ENCODE measurements around the gene GAGE10. TPM values are rescaled to one million over a fixed set of nuclear protein-coding genes. Genes with fewer than 3 reads are reported as not detected.

The GAGE10 gene
- total RNA-seq, 1 experiment from 2014 or later: not detected

DNA sequence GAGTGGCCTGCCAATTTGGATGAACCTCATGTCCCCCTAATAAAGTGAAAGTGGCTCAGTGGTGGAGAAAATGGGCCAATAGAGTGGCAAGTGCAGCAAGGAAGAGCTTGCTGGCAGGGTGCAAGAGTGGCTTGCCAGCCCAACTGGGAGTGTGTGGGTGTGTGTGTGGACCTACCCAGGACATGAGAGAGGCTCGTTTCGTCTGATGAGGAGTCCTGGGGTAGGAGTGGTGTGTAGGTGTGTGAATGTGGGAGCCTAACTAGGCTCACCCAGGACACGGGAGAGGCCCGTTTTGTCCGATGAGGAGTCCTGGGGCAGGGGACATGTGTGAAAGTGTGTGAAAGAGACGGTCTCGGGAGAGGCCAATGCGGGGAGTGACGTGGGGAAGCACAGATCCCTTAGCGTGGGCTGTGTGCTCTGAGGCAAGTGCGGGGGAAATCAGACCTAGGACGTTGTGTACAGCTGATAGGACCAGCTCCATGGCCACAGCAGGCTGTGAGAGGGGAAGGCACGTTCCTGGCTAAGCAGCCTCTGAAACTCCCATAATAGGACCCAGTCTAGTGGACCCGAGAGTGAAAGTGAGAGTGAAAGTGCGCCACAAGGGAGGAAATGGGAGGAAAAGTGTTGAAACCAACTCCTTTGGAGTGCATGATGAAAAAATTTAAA, 5.3 kb downstream of the GAGE10 start:
- peaks cover 13% of the 10 kb centered on the region for H3K27me3 Mint-ChIP-seq (ENCODE audit: insufficient read depth, unreplicated experiment)
- ChIA-PET POLR2A (no interaction called here), CTCF (interaction anchor here (0.5 to 0.6 kb wide), 2 partner anchors 17 to 1687 kb away, joined by 3 to 4 read pairs; no protein-coding TSS in a partner anchor)
- BruUV-seq (replicated peaks): no TSS peak
- TF ChIP-seq, protein P1, sequence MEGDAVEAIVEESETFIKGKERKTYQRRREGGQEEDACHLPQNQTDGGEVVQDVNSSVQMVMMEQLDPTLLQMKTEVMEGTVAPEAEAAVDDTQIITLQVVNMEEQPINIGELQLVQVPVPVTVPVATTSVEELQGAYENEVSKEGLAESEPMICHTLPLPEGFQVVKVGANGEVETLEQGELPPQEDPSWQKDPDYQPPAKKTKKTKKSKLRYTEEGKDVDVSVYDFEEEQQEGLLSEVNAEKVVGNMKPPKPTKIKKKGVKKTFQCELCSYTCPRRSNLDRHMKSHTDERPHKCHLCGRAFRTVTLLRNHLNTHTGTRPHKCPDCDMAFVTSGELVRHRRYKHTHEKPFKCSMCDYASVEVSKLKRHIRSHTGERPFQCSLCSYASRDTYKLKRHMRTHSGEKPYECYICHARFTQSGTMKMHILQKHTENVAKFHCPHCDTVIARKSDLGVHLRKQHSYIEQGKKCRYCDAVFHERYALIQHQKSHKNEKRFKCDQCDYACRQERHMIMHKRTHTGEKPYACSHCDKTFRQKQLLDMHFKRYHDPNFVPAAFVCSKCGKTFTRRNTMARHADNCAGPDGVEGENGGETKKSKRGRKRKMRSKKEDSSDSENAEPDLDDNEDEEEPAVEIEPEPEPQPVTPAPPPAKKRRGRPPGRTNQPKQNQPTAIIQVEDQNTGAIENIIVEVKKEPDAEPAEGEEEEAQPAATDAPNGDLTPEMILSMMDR (IDR thresholded peaks at IDR 0.05; ENCODE audit: unreplicated experiment): no peak
- DNase-seq (ENCODE audit: unreplicated experiment): no peak
- peak overlapping the region; percentile 41 for H3K4me3 Mint-ChIP-seq (ENCODE audit: unreplicated experiment)
- no peaks in the 10 kb centered on the region for H3K9me3 Mint-ChIP-seq (ENCODE audit: unreplicated experiment)
- intact Hi-C loops (cut with micrococcal nuclease): no loop called here
- no peaks in the 10 kb centered on the region for H3K36me3 Mint-ChIP-seq (ENCODE audit: insufficient read depth, unreplicated experiment)
- peak overlapping the region; percentile 77 for H3K27ac Mint-ChIP-seq (ENCODE audit: low read depth, unreplicated experiment)
- peaks cover 15% of the 10 kb centered on the region for H3K4me1 Mint-ChIP-seq (ENCODE audit: insufficient read depth, unreplicated experiment)

DNA sequence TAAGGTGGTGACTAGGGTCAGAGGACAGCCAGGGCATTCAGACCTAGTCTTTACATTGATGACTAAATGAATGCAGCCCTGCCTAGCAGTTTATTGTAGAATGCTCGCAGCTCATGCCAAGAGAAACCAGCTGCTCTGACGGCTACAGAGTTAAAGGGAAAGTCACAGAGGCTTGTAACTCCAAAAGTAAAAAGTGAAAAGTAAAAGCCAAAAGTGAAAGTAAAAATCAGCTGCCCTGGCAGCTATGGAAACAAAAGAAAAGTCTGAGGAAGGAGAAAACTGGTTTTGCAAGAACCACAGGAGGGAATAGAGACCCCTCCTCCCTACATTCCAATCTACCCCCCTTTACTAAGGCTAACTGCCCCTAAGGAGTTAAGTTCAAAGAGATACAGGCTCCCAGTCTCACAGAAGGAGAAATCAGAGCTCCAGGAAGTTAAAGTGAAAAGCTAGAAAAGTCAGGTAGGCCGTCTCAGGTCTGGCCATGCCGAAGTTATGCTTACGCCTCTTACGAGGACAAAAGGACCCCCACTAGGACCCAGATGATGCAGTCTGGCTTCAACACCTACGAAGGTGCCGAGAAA, 6.0 kb downstream of the GAGE10 start:
- no peaks in the 10 kb centered on the region for H3K9me3 Mint-ChIP-seq (ENCODE audit: unreplicated experiment)
- H3K27me3 Mint-ChIP-seq (ENCODE audit: insufficient read depth, unreplicated experiment): peaks cover 13% of the 10 kb centered on the region
- peak overlapping the region; percentile 41 for H3K4me3 Mint-ChIP-seq (ENCODE audit: unreplicated experiment)
- ChIA-PET CTCF (no interaction called here), POLR2A (no interaction called here)
- H3K4me1 Mint-ChIP-seq (ENCODE audit: insufficient read depth, unreplicated experiment): peaks cover 15% of the 10 kb centered on the region
- BruUV-seq (replicated peaks): no TSS peak
- TF ChIP-seq, protein P1 (IDR thresholded peaks at IDR 0.05; ENCODE audit: unreplicated experiment): no peak
- no peak for DNase-seq (ENCODE audit: unreplicated experiment)
- H3K27ac Mint-ChIP-seq (ENCODE audit: low read depth, unreplicated experiment): peak overlapping the region; percentile 77
- intact Hi-C loops (cut with micrococcal nuclease): no loop called here
- H3K36me3 Mint-ChIP-seq (ENCODE audit: insufficient read depth, unreplicated experiment): no peaks in the 10 kb centered on the region

DNA sequence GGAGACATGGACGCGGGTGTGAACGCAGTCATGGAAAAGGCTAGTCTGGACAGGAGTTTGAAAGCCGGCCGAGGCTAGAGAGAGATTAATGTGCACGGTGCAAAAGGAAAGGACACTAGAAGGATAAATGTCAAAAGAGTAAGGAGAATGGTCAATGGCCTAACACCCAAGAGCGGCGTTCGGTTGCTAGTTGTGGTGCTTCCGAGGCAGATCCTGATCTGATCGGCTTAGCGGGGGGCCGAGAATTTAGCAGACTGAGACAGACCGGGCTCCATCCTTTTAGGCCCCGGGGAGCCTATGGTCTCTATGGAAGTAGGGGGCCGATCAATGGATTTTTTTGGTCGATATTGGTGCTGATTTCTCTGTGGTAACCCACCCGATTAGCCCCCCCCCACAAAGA, 6.9 kb downstream of the GAGE10 start:
- DNase-seq (ENCODE audit: unreplicated experiment): no peak
- intact Hi-C loops (cut with micrococcal nuclease): no loop called here
- peaks cover 14% of the 10 kb centered on the region for H3K27me3 Mint-ChIP-seq (ENCODE audit: insufficient read depth, unreplicated experiment)
- H3K36me3 Mint-ChIP-seq (ENCODE audit: insufficient read depth, unreplicated experiment): no peaks in the 10 kb centered on the region
- no TSS peak for BruUV-seq (replicated peaks)
- TF ChIP-seq, protein P1 (IDR thresholded peaks at IDR 0.05; ENCODE audit: unreplicated experiment): no peak
- no peak overlapping the region for H3K27ac Mint-ChIP-seq (ENCODE audit: low read depth, unreplicated experiment)
- H3K4me1 Mint-ChIP-seq (ENCODE audit: insufficient read depth, unreplicated experiment): peaks cover 15% of the 10 kb centered on the region
- no peaks in the 10 kb centered on the region for H3K9me3 Mint-ChIP-seq (ENCODE audit: unreplicated experiment)
- no peak overlapping the region for H3K4me3 Mint-ChIP-seq (ENCODE audit: unreplicated experiment)
- POLR2A ChIA-PET: no interaction called here
- CTCF ChIA-PET: no interaction called here

DNA sequence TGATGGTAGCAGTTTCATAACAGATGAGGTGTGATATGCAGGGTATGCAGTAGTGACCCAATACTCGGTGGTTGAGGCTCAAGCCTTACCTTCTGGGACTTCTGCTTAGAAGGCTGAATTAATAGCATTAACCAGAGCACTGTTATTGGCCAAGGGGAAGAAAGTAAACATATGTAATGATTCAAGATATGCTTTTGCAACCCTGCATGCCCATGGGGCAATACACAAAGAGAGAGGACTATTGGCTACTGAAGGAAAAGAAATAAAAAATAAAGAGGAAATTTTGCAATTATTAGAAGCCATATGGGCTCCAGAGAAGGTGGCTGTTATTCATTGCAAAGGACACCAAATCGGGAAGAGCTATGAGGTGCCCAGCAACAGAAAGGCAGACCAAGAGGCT, 8.7 kb downstream of the GAGE10 start:
- ChIA-PET POLR2A (no interaction called here), CTCF (no interaction called here)
- H3K27me3 Mint-ChIP-seq (ENCODE audit: insufficient read depth, unreplicated experiment): peaks cover 27% of the 10 kb centered on the region
- no peak for DNase-seq (ENCODE audit: unreplicated experiment)
- peaks cover 15% of the 10 kb centered on the region for H3K4me1 Mint-ChIP-seq (ENCODE audit: insufficient read depth, unreplicated experiment)
- no TSS peak for BruUV-seq (replicated peaks)
- no peak overlapping the region for H3K4me3 Mint-ChIP-seq (ENCODE audit: unreplicated experiment)
- intact Hi-C loops (cut with micrococcal nuclease): no loop called here
- no peaks in the 10 kb centered on the region for H3K9me3 Mint-ChIP-seq (ENCODE audit: unreplicated experiment)
- no peaks in the 10 kb centered on the region for H3K36me3 Mint-ChIP-seq (ENCODE audit: insufficient read depth, unreplicated experiment)
- H3K27ac Mint-ChIP-seq (ENCODE audit: low read depth, unreplicated experiment): no peak overlapping the region
- TF ChIP-seq, protein P1 (IDR thresholded peaks at IDR 0.05; ENCODE audit: unreplicated experiment): no peak

Measured in MCF 10A (cell line).